PC-9 (cell line): Measurements from ENCODE around the gene C5orf52.

Experiments
- EZH2 ChIP-seq: fragments of 200-600 bp; sonication (generic); IDR thresholded peaks from 2 replicates; pipeline ENCODE4 v1.8.0; 2017; ENCODE audit warnings: antibody characterized with exemption, low read depth
- TF ChIP-seq, protein P1 (sequence below): fragments of 200-600 bp; sonication (generic); conservative IDR thresholded peaks from 2 replicates; pipeline ENCODE4 v1.6.1; 2017; ENCODE audit warnings: mixed run types, antibody characterized with exemption, mild to moderate bottlenecking, moderate library complexity

DNA sequence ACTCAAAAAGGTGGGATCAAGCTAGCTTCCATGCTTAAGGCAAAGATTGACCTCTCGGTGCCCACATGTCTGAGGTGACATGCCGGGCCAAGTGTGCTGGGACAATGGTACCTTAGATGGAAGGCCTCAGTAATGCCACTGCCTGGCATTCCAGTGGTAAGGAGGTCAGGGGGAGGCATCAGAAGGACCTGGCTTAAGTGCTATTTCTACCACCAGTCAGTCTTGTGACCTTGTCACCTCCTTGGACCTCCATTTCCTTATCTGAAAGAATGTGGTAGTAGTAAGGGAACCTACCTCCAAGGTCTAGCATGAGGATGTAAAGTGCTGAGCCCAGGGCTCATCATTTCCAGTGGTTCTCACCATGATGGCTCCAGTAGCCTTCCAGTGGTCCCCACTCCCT is 8.9 kb downstream of the C5orf52 start:
- TF ChIP-seq, protein P1, sequence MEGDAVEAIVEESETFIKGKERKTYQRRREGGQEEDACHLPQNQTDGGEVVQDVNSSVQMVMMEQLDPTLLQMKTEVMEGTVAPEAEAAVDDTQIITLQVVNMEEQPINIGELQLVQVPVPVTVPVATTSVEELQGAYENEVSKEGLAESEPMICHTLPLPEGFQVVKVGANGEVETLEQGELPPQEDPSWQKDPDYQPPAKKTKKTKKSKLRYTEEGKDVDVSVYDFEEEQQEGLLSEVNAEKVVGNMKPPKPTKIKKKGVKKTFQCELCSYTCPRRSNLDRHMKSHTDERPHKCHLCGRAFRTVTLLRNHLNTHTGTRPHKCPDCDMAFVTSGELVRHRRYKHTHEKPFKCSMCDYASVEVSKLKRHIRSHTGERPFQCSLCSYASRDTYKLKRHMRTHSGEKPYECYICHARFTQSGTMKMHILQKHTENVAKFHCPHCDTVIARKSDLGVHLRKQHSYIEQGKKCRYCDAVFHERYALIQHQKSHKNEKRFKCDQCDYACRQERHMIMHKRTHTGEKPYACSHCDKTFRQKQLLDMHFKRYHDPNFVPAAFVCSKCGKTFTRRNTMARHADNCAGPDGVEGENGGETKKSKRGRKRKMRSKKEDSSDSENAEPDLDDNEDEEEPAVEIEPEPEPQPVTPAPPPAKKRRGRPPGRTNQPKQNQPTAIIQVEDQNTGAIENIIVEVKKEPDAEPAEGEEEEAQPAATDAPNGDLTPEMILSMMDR, result no peak
- TF ChIP-seq EZH2, result no peak
